Ishikawa (cell line): ENCODE results near the gene DAND5.
A peak's percentile ranks its signal among the peaks of the same experiment; 100 is the strongest.

ENCODE experiments used
- CEBPB ChIP-seq: IDR thresholded peaks from 2 replicates; pipeline ENCODE4 v1.6.1; 2012
- CREB1 ChIP-seq: IDR thresholded peaks from 2 replicates; pipeline ENCODE4 v1.6.1; 2012; ENCODE audit warnings: low read depth
- EGR1 ChIP-seq: IDR thresholded peaks from 2 replicates; pipeline ENCODE4 v1.6.1; 2012
- EP300 ChIP-seq: IDR thresholded peaks from 2 replicates; pipeline ENCODE4 v1.6.1; 2012; ENCODE audit warnings: borderline replicate concordance
- FOXM1 ChIP-seq: IDR thresholded peaks from 2 replicates; pipeline ENCODE4 v1.6.1; 2012; ENCODE audit warnings: low read depth, borderline replicate concordance
- NFIC ChIP-seq: IDR thresholded peaks from 2 replicates; pipeline ENCODE4 v1.6.1; 2012
- RAD21 ChIP-seq: IDR thresholded peaks from 2 replicates; pipeline ENCODE4 v1.6.1; 2012; ENCODE audit warnings: low read depth
- TAF1 ChIP-seq: IDR thresholded peaks from 2 replicates; pipeline ENCODE4 v1.6.1; 2012; ENCODE audit warnings: low read depth, mild to moderate bottlenecking
- TCF12 ChIP-seq: IDR thresholded peaks from 2 replicates; pipeline ENCODE4 v1.6.1; 2012; ENCODE audit warnings: low read depth
- TEAD4 ChIP-seq: IDR thresholded peaks from 2 replicates; pipeline ENCODE4 v1.6.1; 2012
- YY1 ChIP-seq: IDR thresholded peaks from 2 replicates; pipeline ENCODE4 v1.6.1; 2012; ENCODE audit warnings: low read depth
- ZBTB7A ChIP-seq: IDR thresholded peaks from 2 replicates; pipeline ENCODE4 v1.6.1; 2012; ENCODE audit warnings: low read depth
- TF ChIP-seq, protein P1 (sequence below): IDR thresholded peaks from 2 replicates; pipeline ENCODE4 v1.6.1; 2012
- TF ChIP-seq, protein P2 (sequence below): IDR thresholded peaks from 2 replicates; pipeline ENCODE4 v1.6.1; 2012
- TF ChIP-seq, protein P3 (sequence below): IDR thresholded peaks from 2 replicates; pipeline ENCODE4 v1.6.1; 2012; ENCODE audit warnings: low read depth, mild to moderate bottlenecking

The DAND5 gene

DNA sequence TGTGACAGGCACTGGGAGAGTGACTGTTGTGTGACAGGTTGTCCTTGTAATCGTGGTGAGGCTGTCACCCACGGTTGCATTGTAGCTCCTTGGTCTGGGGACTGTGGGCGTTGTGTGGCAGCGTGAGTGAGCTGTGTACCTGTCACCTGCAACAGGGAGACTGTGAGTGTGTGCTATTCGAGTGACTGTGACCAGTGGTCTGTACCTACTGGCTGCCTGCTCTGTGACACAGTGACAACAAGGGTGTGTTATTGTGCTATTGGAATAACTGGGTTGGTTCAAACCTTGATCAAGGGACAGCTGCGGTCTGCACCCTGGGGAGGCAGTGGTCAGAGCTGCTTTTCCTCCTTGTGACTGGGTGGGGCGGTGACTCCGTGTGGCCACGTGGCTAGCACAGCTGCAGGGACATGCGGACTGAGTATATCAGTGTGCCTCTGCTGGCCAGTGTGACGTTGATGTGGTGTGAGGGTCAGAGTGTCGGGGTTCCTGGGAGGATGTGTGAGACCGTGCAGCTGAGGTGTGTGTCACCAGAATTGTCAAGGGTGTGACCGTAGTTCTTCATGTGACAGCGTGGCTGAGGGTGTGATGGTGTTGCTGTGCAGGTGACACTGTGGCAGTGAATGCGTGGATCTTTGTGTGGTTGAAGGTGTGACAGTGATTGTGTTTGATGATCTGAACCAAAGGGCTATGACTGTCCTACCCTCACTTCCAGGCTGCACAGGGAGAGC lies 15.8 kb downstream of the DAND5 start:
- TF ChIP-seq RAD21: no peak
- TF ChIP-seq, protein P1, sequence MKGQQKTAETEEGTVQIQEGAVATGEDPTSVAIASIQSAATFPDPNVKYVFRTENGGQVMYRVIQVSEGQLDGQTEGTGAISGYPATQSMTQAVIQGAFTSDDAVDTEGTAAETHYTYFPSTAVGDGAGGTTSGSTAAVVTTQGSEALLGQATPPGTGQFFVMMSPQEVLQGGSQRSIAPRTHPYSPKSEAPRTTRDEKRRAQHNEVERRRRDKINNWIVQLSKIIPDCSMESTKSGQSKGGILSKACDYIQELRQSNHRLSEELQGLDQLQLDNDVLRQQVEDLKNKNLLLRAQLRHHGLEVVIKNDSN: peak; percentile 87
- TF ChIP-seq EP300: no peak
- TF ChIP-seq ZBTB7A: no peak
- TF ChIP-seq YY1: no peak
- TF ChIP-seq, protein P2, sequence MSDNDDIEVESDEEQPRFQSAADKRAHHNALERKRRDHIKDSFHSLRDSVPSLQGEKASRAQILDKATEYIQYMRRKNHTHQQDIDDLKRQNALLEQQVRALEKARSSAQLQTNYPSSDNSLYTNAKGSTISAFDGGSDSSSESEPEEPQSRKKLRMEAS: peak; percentile 73
- TF ChIP-seq CREB1: no peak
- TF ChIP-seq TAF1: no peak
- TF ChIP-seq, protein P3, sequence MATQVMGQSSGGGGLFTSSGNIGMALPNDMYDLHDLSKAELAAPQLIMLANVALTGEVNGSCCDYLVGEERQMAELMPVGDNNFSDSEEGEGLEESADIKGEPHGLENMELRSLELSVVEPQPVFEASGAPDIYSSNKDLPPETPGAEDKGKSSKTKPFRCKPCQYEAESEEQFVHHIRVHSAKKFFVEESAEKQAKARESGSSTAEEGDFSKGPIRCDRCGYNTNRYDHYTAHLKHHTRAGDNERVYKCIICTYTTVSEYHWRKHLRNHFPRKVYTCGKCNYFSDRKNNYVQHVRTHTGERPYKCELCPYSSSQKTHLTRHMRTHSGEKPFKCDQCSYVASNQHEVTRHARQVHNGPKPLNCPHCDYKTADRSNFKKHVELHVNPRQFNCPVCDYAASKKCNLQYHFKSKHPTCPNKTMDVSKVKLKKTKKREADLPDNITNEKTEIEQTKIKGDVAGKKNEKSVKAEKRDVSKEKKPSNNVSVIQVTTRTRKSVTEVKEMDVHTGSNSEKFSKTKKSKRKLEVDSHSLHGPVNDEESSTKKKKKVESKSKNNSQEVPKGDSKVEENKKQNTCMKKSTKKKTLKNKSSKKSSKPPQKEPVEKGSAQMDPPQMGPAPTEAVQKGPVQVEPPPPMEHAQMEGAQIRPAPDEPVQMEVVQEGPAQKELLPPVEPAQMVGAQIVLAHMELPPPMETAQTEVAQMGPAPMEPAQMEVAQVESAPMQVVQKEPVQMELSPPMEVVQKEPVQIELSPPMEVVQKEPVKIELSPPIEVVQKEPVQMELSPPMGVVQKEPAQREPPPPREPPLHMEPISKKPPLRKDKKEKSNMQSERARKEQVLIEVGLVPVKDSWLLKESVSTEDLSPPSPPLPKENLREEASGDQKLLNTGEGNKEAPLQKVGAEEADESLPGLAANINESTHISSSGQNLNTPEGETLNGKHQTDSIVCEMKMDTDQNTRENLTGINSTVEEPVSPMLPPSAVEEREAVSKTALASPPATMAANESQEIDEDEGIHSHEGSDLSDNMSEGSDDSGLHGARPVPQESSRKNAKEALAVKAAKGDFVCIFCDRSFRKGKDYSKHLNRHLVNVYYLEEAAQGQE: no peak
- TF ChIP-seq TCF12: no peak
- TF ChIP-seq TEAD4: no peak
- TF ChIP-seq EGR1: no peak
- no peak for TF ChIP-seq CEBPB
- TF ChIP-seq NFIC: no peak
- no peak for TF ChIP-seq FOXM1

DNA sequence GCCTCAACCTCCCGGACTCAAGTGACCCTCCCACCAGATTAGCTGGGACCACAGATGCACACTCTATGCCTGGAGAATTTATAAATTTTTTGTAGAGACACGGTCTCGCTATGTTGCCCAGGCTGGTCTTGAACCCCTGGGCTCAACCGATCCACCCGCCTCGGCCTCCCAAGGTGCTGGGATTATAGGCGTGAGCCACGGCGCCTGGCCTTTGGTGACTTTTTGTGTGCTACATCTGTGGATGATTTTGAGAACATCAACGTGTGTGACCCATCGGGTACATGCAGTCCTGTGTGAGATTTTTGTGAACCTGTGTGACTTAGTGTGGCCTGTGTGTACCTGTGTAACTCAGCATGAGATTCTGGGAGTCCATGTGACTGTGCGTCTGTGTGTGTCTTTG lies 17.4 kb downstream of the DAND5 start:
- no peak for TF ChIP-seq CREB1
- TF ChIP-seq YY1: no peak
- TF ChIP-seq ZBTB7A: no peak
- no peak for TF ChIP-seq TEAD4
- no peak for TF ChIP-seq FOXM1
- no peak for TF ChIP-seq NFIC
- TF ChIP-seq CEBPB: no peak

DNA sequence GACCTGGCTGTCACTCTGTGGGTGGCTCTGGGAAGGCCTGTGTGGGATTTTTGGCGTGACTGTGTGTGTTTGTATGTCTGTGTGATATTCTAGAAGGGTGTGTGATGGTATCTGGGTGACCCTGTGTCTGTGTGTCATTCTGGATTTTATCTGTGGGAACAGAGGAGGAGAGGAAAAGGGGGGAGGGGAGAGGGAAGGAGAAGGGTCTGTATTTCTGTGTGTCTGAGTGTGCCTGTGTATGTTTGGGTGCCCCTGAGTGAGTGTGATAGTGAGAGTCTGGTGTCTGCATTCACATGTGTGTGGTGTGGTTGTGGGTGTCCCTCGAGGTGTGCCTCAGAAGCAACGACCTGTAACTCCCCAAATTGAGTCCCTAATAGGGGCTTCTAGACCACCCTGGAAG lies 17.8 kb downstream of the DAND5 start:
- TF ChIP-seq RAD21 (no peak), CREB1 (no peak), TEAD4 (no peak), EGR1 (no peak), CEBPB (no peak), YY1 (no peak), NFIC (no peak), FOXM1 (no peak), ZBTB7A (no peak), TCF12 (no peak), EP300 (no peak)
- TF ChIP-seq, protein P2: no peak
- TF ChIP-seq, protein P3: no peak
- TF ChIP-seq, protein P1: no peak

DNA sequence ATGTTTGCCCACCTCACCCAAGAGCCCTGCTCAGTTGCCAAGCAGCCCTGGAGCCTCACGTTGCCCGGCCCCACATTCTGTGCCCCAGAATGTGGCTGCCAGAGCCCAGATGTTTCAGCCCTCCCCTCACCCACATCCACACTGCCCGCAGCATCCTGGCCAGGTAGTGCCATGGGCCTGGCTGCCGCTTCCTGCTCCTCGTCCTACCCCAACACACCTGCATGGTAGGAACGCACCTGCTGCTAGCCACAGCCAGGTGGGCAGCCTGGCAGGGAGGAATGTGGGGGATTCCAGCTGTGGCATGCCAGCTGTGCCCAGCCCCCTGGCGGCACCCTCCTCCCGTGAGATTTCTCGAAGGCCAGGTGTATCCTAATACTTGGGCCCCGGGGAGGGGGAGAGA lies 18.4 kb downstream of the DAND5 start:
- no peak for TF ChIP-seq EGR1
- TF ChIP-seq, protein P2: no peak
- TF ChIP-seq RAD21: no peak
- TF ChIP-seq YY1: no peak
- TF ChIP-seq EP300: no peak
- no peak for TF ChIP-seq FOXM1
- no peak for TF ChIP-seq TAF1
- TF ChIP-seq, protein P3: no peak
- no peak for TF ChIP-seq NFIC
- TF ChIP-seq CEBPB: no peak
- no peak for TF ChIP-seq TEAD4
- no peak for TF ChIP-seq TCF12
- TF ChIP-seq, protein P1: no peak
- no peak for TF ChIP-seq ZBTB7A
- TF ChIP-seq CREB1: no peak
